Measurements from ENCODE around the gene NAT14. TPM values are rescaled to one million over a fixed set of nuclear protein-coding genes. Genes with fewer than 3 reads are reported as not detected.
"Not testable (repeated sequence)": the region's sequence is repeated elsewhere in the genome, so short reads cannot be mapped to it uniquely, and the experiment has no call there.

NAT14 gene, protein sequence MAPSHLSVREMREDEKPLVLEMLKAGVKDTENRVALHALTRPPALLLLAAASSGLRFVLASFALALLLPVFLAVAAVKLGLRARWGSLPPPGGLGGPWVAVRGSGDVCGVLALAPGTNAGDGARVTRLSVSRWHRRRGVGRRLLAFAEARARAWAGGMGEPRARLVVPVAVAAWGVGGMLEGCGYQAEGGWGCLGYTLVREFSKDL
- 36.2 TPM for polyA plus RNA-seq (2013, experiment 1 of 2; ENCODE audit: insufficient read length)
- polyA plus RNA-seq (2013, experiment 2 of 2; ENCODE audit: insufficient read length), result 34.4 TPM

DNA sequence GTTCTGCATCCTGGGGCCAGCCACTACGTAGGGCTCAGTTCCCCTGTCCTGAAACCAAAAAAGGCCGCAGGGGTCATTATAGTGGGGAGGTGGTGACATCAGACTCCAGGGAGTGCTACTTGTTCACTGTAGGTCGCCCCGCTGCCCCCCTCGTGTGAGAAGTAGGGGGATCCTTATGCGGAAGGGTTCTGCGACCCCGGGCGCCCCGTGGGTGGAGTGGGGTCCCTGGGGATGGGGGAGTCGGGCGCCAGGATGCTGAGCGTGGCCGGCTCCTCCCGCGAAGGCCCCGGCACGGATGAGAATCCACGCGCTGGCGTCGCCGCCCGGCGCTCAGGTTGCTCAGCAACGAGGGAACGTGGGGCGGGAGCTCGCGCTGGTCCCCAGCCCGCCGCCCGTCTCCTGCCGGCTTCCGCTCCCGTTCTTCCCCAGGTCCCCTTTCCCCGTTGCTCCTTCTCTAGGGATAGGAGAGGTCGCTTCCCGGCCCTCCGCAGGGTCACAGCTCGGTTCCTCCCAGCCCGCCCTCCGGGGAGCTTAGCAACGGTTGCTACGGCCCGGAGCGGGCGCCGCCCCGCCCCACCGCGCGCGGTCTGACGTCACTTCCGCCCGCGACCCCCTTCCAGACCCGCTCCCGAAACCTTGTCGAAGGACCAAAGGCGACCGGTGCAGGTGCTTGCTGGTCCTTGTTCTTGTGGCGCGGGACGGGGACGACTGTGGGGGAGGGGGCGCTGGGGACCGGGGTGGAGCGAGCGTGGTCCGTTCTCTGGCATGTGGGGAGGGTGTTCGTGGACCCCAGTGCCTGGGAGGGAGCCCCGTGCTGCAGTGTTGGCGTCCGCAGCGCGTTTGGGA, at the start of gene NAT14:
TSS of gene NAT14 (plus strand) at position 596 of the 846 bp plus-strand sequence. CDS start 521 bp downstream, outside the sequence.
- peak; percentile 62 for DNase-seq

DNA sequence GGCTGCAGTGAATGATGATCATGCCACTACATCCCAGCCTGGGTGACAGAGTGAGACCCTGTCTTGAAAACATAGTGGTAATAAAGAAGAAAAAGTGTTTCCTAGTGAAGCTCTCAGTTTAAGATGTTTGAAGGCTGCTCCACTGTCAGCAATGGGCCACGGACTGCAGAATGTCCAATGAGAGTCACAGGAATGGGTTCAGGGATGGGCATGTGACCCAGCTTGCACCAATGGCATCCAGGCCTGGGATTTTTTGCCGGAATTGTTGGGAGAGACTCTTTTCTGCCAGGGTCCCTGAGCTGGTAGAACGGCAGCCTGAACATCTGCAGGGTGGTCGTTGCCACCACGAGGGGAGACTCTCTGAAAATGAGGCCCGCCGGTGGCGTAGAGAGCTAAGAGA, 48.1 kb upstream of the NAT14 start:
- no peak for DNase-seq

DNA sequence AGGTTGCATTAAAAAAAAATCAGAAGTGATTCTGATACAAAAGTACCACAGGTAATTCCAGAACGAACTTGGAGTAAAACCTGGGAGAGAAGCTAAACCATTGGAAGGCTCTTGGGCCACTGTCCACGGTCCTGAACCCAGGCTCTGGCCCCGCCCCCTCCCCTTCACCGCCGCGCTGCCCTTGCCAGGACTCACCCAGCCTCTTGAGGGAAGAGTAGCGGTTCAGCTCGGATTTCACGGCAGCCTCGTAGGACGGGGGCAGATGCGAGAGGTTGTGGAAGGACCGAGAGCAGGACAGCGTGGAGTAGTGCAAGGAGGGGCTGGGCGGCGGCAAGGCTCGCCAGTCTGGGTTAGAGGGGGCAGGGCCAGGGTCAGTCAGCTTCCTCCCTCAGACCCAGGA, 47.6 kb upstream of the NAT14 start:
- peak; percentile 54 for DNase-seq

DNA sequence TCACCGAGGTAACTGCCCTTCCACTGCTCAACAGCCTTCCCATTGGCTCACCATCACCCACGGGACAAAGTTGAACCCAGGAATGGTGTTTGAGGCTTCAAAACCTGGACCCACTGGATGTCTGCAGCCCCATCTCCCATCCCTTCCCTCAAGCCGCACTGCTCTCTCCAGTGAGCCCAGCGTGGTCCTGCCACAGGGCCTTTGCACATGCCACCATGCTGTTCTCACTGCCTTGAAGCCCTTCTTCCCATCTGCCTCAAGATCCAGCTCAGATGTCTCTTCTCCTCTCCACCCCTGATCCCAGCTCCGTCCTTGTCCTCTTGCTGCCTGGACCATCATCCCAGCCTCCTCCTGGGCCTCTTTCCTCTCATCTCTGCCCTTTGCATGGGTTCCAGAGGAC, 45.9 kb upstream of the NAT14 start:
- DNase-seq, result no peak

DNA sequence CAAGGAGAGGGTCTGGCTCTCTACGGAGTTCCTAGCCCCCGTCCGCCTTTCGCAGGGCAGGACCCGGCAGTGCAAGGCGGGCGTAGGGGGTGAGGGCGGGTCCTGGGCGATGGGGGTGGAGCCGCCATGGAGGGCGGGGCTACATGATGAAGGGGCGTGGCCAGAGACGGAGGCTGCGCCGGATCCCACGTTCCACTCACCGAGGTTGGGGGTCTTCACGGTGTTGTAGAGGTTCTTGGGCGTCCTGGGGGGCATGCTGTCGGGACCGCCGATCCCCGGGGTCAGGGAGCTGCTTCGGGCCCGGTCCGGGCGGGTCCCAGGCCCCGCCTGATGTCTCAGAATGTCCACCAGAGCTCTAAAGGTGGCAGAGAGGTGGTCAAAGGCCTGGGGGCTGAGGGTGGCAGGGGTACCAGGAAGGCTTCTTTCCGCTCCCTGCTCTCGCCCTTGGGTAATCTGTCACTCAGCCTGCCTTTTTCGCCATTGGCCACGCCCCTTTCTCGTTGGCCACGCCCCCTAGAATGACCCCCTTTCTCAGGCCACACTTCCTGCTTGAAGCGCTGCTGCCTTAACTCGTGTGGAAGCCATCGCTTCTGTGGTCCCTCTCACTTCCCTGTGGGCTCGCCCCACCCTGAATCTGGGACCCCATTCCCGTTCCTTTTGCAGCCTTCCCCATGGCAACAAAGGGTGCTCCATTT, 44.4 kb upstream of the NAT14 start:
- no peak for DNase-seq

DNA sequence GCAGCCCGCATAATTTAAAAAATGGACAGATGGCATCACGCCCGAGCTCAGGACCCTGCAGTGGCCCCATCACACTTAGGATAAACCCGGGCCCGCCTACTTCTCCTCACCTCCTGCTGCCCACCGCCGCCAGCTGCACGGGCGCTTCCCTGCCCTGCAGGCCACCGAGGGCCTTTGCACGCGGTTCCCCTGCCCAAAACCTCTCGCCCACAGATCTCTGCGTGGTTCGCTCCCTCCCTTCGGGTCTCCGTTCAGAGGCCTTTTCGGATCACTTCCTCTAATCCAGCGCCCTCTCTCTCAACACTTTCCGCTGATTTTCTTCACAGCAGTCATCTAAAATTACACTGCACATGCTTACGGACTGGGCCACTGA, 43.7 kb upstream of the NAT14 start:
- no peak for DNase-seq

DNA sequence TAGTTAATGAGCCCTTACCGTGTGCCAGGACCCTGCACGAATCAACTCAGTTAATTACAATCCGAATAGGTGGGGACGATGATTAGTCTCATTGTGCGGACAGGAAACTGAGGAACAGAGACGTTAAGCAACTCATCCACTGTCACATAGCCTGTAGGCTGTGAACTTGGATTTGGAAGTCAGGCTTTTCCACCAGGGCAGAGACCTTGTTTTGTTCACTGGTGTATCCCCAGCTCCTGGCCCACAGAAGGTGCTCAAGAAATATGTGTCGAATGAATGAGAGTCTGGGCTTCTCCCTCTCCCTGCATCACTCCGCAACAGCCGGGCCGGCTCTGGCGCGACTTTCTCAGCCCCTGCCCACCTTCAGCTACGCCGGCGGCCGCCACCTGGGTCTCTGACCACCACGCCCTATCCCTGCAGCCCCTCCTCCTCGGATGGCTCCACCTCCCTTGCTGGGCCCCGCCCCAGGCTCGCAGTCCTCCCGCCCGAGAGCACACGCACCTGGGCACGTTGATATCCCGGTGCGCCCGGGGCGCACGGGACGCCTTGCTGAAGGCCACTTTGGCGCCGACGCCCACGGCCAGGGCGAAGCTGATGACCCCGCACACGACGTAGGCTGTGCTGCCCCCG, 43.2 kb upstream of the NAT14 start:
- DNase-seq, result no peak

DNA sequence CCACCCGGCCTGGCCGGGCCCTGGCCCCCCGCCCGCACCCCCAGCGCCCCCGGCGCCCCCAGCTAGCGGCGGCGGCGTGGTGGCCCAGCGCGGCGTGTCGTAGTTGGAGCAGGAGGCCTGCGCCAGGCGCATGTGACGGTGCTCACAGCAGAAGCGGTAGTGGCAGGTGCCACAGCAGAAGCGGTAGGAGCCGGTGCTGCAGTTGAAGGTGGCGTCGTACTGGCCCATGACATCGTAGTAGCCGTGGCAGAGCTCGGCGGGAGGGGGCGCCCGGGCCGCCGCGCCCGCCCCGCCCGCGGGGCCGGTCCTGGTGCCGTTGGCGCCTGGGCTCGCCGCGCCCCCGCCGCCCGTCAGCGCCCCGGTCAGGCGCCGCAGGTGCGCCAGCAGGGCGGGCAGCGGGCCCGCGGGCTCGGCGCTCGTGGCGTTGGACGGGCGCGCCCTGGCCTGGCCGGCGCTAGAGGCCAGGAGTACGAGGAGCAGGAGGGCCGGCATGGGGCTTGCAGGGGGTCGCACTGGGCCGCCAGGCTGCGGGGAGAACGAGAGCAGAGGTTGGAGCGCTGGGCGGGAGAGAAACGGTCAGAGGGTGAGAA, 42.5 kb upstream of the NAT14 start:
- no peak for DNase-seq

DNA sequence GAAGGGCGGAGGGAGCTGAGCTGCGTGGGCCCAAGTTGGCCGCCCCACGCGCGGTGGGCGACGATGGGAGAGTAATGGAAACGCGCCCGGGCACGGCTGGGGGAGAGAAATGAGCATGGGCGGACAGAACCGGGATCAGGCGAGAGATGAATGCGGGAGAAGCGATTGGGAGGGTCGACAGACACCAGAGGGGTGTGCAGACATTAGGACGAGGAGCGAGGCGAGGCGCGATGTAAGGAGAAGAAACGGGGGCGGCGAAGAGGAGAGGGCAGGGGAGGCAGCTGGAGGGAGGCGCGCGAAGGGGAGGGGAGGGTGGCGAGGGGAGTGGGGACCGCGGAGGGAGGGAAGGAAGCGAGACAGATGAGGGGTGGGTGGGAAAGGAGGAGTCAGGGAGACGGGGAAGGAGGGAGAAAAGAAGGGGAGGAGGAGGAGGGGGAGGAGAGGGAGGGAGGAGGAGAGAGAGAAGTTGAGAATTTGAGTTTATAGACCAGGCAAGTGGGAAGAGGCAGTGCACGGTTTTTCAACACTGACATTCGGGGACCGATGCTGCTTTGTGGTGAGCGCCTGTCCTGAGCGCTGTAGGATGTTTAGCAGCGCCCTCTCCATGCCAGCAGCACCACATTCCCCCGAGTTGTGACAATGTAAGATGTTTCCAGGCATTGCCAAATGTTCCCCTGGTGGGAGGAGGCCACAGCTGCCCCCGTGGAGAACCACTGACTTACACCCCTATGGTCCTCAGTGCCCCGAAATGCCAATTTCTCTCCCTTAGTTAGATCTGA, 41.8 kb upstream of the NAT14 start, which contains the start of gene SHISA7:
TSS of gene SHISA7 (minus strand) at position 256 of the 779 bp plus-strand sequence. CDS start 437 bp downstream, outside the sequence.
- DNase-seq, result no peak

DNA sequence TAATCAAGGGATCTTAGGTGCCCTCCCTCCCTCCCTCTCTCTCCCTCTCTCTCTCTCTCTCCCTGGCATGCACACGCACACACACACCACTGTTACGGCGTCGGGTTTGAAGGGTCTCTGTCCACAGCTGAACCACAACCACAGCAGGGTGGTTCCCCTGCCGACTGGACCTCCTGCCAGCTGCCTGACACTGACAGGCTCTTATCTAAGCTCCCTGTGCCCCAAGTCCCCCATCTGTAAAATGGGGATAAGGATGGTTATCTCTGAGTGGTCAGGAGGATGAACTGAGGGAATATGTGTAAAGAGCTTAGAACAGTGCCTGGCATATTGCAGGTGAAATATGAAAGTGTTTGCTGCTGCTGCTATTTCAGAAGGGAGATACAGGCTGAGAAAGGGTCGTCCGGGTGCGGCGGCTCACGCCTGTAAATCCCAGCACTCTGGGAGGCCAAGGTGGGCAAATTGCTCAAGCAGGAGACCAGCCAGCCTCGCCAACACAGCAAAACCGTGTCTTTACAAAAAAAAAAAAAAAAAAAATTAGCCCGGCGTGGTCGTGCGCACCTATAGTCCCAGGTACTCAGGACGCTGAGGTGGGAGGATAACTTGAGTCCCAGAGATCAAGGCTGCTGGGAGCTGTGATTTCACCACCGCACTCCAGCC, 41.0 kb upstream of the NAT14 start:
- DNase-seq, result no peak

DNA sequence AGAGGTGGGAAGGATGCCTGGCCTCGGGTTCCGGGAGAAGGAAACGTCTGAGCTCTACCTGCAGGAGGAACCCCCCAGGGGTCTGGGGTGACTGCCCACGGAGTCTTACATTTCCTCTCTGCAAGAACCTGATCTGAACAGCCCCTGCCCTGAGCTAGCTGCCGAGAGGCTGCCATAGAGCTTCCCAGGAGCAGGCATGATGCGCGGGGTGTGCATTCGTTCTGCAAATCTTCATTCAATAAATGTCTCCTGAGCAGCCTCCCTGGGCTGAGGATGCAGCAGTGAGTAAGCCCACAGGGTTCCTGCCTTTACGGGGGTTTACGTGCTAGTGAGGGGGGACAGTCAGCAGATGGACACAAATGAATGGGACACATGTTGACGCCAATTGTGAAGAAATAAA, 40.3 kb upstream of the NAT14 start:
- no peak for DNase-seq

DNA sequence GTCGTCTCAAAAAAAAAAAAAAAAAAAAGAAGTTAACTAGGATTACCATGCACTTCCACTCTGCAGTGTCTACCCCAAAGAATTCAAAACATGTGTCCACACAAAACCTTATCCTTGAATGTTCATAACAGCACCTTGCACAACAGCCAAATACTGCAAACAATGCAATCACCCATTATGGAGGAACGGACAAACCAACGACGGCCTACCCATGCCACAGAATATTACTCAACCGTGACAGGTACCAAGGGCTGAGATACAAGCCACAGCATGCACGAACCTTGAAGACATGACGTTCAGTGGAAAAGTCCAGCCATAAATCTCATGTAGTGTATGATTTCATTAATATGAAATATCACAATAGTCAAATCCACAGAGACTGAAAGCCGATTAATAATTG, 38.9 kb upstream of the NAT14 start:
- DNase-seq, result no peak

DNA sequence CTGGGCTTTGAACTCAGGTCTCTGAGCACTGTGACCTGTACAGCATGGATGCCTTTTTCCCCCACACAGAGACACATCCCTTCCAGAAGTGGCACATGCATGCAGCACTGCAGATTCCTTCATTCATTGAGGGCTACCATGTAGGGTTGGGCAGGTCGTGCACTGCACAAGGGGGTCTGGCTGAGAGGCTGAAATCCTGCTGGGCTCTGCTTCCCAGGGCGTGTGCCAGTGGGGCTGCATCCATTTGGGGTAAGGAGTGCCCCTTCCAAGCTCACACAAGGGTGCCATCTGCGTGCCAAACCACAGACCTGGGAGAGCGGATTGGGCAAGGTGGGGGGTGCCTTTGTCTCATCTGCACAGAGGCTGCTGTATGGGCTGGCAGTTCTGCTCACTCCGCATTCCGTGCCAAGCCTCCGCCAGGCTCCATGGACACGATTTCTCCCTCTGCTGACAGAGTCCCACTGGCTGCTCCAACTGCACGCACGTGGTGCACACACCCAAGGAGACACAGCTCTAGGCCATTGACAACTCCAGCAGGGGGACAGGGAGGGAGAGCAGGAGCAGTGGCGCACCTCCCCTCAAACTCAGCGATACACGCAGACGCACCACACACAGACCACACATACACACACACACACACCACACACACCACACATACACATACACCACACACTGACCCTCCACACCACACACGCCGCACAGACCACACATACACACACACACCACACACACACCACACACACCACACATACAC, 37.4 kb upstream of the NAT14 start:
- peak; percentile 54 for DNase-seq

DNA sequence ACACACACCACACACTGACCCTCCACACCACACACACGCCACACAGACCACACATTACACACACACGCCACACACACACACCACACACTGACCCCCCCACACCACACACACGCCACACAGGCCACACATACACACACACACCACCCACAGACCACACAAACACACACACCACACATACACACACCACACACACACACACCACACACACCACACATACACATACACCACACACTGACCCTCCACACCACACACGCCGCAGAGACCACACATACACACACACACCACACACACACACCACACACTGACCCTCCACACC, 36.9 kb upstream of the NAT14 start:
- not testable (repeated sequence) for DNase-seq

DNA sequence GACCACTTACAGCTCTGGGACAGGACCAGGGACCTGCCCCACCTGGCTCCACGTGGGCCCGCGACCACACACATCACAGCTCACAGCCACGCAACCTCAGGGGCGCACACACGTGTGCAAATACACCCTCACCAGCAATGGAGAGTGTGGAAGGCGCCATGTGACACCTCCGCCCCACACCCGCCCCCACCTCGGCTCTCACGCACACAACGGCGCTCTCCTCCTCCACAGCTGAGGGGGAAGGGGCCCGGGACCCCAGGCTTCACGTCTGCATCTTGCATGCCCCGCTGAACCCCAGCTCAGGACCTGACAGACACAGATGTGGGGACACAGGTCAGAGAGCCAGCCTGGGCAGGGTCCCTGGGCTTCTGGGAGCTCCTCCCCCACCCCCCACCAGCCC, 35.5 kb upstream of the NAT14 start:
- no peak for DNase-seq

DNA sequence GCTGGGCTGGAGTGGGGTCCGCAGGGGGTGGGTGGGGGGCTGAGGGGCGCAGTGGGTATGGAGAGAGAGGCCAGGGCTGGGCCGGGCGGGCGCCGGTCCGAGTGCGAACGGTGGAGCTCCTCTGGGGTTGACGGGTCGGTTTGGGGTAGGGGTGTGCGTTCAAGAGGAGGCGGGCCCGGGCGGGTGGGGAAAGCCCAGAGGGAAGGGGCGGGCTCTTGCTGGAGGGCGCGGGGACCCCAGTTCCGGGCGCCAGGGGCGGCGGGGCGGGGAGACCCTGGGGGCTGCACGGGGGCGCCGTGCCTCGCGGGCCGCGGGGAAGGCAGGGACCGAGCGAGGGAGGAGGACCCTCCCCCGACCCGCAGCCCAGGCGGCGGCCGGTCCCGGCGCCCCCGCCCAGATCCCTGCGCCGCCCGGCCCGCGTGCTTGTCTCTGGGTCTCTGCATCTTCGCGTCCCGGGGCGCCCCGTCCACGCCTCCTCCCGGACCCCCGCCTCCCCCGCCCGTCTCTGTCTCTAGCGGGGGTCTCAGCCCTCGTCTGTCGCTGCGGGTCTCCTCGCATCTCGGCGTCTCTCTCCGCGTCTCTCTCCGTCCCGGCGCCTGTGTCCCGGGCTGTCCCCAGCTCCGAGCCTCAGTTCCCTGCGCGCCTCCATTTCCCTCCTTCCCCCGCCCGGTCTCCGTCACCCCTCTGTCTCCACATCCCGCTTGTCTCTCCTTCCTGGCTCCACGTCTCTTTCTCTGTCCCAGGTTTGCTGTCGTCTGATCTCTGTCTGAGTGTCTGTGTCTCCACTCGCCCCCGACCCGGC, 33.6 kb upstream of the NAT14 start:
- DNase-seq, result no peak

DNA sequence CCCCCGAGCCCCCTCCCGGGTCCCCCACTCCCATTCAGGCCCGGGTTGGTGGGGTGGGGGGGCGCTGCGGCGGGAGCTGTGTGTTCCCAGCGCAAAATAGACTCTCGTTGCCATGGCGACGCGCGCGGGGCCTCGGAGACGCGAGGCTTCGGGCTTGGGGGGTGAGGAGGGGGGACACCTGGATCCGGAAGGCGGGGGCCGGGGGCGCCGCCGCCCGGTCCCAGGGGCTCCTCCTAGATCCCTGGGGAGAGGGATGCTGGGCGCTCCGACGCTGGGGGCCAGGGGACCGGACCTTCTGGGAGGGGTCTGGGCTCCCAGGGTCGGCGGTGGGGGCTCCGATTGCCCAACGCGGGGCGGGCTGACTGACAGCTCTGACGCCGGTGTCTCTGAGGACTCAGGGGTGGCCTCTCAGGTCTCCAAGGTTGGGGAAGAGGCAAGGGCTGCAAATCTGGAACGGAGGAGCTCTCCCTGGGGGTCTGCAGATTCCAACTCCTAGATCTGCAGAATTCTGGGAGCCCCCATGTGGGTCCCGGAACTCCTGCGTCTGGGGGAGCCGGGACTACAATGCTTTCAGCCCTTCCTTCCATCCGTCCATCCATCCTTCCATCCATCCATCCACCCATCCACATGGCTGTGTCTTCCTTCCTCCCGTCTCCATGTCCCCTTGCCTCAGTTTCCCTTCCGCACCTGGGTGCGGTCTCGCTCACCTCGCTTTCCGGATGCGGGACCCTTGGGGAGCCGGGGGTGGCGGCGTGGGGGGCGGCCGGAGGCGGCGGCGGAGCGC, 32.8 kb upstream of the NAT14 start:
- DNase-seq, result no peak

DNA sequence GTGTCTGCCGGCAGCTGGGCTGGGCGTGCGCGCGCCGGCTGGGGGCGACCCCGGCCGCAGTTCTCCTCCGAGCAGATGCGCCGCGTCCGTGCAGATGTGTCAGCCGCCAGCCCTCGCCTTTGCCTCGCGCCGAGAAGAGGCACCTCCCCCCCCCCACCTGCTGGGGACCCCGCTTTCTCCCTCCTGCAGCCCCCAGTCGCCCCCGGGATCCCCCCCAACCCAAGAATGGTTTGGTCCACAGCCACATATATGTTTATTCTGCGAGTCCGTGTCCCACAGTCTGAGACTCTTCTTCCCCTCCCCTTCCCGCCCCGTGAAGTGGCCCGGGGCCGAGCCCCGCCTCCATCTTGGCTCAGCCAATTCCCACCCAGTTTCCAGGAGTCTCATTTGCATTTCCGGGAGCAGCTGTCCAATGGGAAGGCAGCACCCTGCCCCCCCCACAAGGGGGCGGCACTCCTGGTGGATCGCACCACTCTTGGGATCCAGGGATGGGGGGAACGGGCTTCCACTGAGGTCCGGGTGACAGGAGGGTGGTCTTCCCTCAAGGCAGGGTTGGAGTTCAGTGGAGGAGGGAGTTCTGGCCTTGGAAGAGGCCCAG, 32.1 kb upstream of the NAT14 start:
- peak; percentile 82 for DNase-seq
